Smooth muscle cell (in vitro differentiated cells): ENCODE results near the gene RAB40C. TPM values are rescaled to one million over a fixed set of nuclear protein-coding genes. Genes with fewer than 3 reads are reported as not detected.

Experiments used
- DNase-seq: peaks from one replicate; lab custom pipeline; 2025; ENCODE audit not compliant: unreplicated experiment; lab: John Stamatoyannopoulos, UW
- H2AFZ ChIP-seq: fragments of 200-600 bp; sonication (generic); 2 replicates; pipeline ENCODE4 v1.6.0; 2016; ENCODE audit warnings: antibody characterized with exemption, low read depth, mild to moderate bottlenecking
- H3F3A ChIP-seq: fragments of 200-600 bp; sonication (generic); 2 replicates; pipeline ENCODE4 v1.6.0; 2017; ENCODE audit warnings: antibody characterized with exemption, low read depth
- H3K27ac ChIP-seq: fragments of 200-600 bp; sonication (generic); 2 replicates; pipeline ENCODE4 v1.5.1; 2016; ENCODE audit warnings: low read depth, mild to moderate bottlenecking
- H3K27me3 ChIP-seq: fragments of 200-600 bp; sonication (generic); 2 replicates; pipeline ENCODE4 v1.6.1; 2016; ENCODE audit warnings: low read depth, mild to moderate bottlenecking
- H3K36me3 ChIP-seq: fragments of 200-600 bp; sonication (generic); 2 replicates; pipeline ENCODE4 v1.5.1; 2016; ENCODE audit warnings: low read depth
- H3K4me1 ChIP-seq: fragments of 200-600 bp; sonication (generic); 2 replicates; pipeline ENCODE4 v1.5.1; 2016; ENCODE audit warnings: low read depth
- H3K4me2 ChIP-seq: fragments of 200-600 bp; sonication (generic); 2 replicates; pipeline ENCODE4 v1.6.0; 2016; ENCODE audit warnings: mild to moderate bottlenecking
- H3K4me3 ChIP-seq: fragments of 200-600 bp; sonication (generic); 2 replicates; pipeline ENCODE4 v1.5.1; 2016; ENCODE audit warnings: mild to moderate bottlenecking
- H3K79me2 ChIP-seq: fragments of 200-600 bp; sonication (generic); 2 replicates; pipeline ENCODE4 v1.6.0; 2016; ENCODE audit warnings: low read depth, mild to moderate bottlenecking
- H3K9ac ChIP-seq: fragments of 200-600 bp; sonication (generic); 2 replicates; pipeline ENCODE4 v1.6.0; 2016; ENCODE audit warnings: low read depth
- H3K9me3 ChIP-seq: fragments of 200-600 bp; sonication (generic); replicated peaks from 2 replicates; pipeline ENCODE4 v1.5.1; 2016; ENCODE audit warnings: low read depth
- H4K20me1 ChIP-seq: fragments of 200-600 bp; sonication (generic); 2 replicates; pipeline ENCODE4 v1.6.0; 2016; ENCODE audit warnings: low read depth
- CTCF ChIP-seq: fragments of 200-600 bp; sonication (generic); IDR thresholded peaks from 2 replicates; pipeline ENCODE4 v1.5.1; 2017; ENCODE audit warnings: borderline replicate concordance, mild to moderate bottlenecking, antibody characterized with exemption; ENCODE audit not compliant: insufficient read depth, poor library complexity, severe bottlenecking
- WGBS: methylation state at CpG from one replicate; pipeline ENCODE4 v1.1.7; 2016; ENCODE audit warnings: low lambda C conversion rate; 5-methylcytosine and 5-hydroxymethylcytosine counted together
- polyA plus RNA-seq: library from polyadenylated mRNA; unstranded; fragments of >200 nt; fragmentation: Nextera tagmentation; extraction: Ambion mirVana; gene quantifications from 2 replicates; pipeline ENCODE4 v1.2.1, GENCODE V29; 2016
- total RNA-seq: library from RNA; depleted of rRNA; stranded (reverse); fragments of >200 nt; gene quantifications from 2 replicates; pipeline ENCODE4 v1.2.3, GENCODE V29; 2014

RAB40C gene
- total and polyA plus RNA-seq, 2 experiments from 2014 or later: 21.2 to 28.3 TPM

- Histone ChIP-seq H2AFZ (no peak overlapping the region), H3K4me1 (peaks cover 17% of the 10 kb centered on the region), H3F3A (peaks cover 6% of the 10 kb centered on the region), H3K9me3 (no peaks in the 10 kb centered on the region), H3K36me3 (no peaks in the 10 kb centered on the region), H4K20me1 (no peaks in the 10 kb centered on the region), H3K79me2 (peaks cover 14% of the 10 kb centered on the region), H3K4me2 (no peak overlapping the region), H3K9ac (no peak overlapping the region), H3K27ac (no peak overlapping the region), H3K4me3 (no peak overlapping the region), H3K27me3 (no peaks in the 10 kb centered on the region)
- WGBS: 87% methylated on average over 32 of the region's 32 CpGs
- no peak for DNase-seq
- TF ChIP-seq CTCF: no peak
Measured at GRCh38 chr16:645852-646678, 56.2 kb downstream of the RAB40C start.

GRCh38 chr16:646679-647172 lies 56.9 kb downstream of the RAB40C start:
- Histone ChIP-seq H3K9ac (no peak overlapping the region), H3K4me3 (no peak overlapping the region), H4K20me1 (no peaks in the 10 kb centered on the region), H2AFZ (no peak overlapping the region), H3K27ac (no peak overlapping the region), H3K79me2 (peaks cover 14% of the 10 kb centered on the region), H3F3A (peaks cover 6% of the 10 kb centered on the region), H3K4me2 (no peak overlapping the region), H3K36me3 (no peaks in the 10 kb centered on the region), H3K27me3 (no peaks in the 10 kb centered on the region), H3K4me1 (peaks cover 17% of the 10 kb centered on the region), H3K9me3 (no peaks in the 10 kb centered on the region)
- TF ChIP-seq CTCF: no peak
- 96% methylated on average over 22 of the region's 22 CpGs for WGBS
- no peak for DNase-seq

DNA sequence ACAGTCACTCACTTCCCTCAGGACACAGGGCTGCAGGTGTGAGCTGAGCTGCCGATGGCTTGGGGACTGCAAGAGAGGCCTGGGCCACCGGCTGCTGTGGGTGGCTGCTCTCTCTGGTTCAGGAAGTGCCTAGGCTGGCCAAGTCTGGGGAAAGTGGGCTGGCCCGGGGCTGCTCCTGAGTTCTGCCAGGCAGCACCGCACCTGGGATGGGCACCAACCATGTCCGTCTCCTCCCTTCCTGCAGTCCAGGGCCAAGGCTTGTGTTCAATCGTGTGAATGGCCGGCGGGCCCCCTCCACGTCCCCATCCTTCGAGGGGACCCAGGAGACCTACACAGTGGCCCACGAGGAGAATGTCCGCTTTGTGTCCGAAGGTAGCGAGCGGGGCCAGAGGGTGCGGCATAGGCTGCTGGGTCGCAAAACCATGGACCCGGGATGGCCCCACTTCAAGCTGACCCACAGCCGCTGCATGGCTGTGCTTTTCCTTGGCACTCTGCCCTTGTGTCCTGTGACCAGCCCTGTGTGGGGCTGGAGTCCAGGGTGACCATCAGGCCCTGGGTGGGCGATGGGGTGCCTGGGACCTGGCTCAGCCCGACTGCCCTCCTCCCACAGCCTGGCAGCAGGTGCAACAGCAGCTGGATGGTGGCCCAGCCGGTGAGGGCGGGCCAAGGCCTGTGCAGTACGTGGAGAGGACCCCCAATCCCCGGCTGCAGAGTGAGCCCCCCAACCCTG lies 57.5 kb downstream of the RAB40C start:
- no peak overlapping the region for H3K4me3 ChIP-seq
- no peaks in the 10 kb centered on the region for H3K36me3 ChIP-seq
- H3K79me2 ChIP-seq: peaks cover 14% of the 10 kb centered on the region
- no peak for DNase-seq
- peak overlapping the region; percentile 100 for H3K4me2 ChIP-seq
- no peak overlapping the region for H2AFZ ChIP-seq
- WGBS: 93% methylated on average over 25 of the region's 25 CpGs
- no peaks in the 10 kb centered on the region for H4K20me1 ChIP-seq
- no peak overlapping the region for H3K9ac ChIP-seq
- no peak overlapping the region for H3K27ac ChIP-seq
- no peak for TF ChIP-seq CTCF
- H3K9me3 ChIP-seq: no peaks in the 10 kb centered on the region
- peaks cover 16% of the 10 kb centered on the region for H3K4me1 ChIP-seq
- H3F3A ChIP-seq: peaks cover 6% of the 10 kb centered on the region
- H3K27me3 ChIP-seq: no peaks in the 10 kb centered on the region
